Adrenal gland (tissue), 5 donors: ENCODE measurements around the gene SMG6.

ENCODE experiments used
- CTCF ChIP-seq, 6 experiments: fragments of 450-650 bp in 4 of 6; fragments of 200-600 bp in 2 of 6; sonication (generic) in 1 of 6; IDR thresholded peaks; 1 replicate in 5 of 6; 2 replicates in 1 of 6; pipeline versions ENCODE4 v1.5.1 to v1.8.0; 2016 to 2021; ENCODE audit warnings: antibody characterized with exemption in 6 of 6, mild to moderate bottlenecking in 2 of 6, moderate library complexity in 1 of 6
- POLR2A ChIP-seq, 2 donors: fragments of 450-650 bp; IDR thresholded peaks; one replicate each; pipeline ENCODE4 v1.6.1; 2017; ENCODE audit warnings: antibody characterized with exemption in 2 of 2, mild to moderate bottlenecking in 2 of 2, moderate library complexity in 1 of 2
- donor health status: DM: no; HTN: no; CAD: no.

GRCh38 chr17:2022647-2023240, 280.8 kb downstream of the SMG6 start:
- no peak for TF ChIP-seq CTCF (IDR thresholded peaks at IDR 0.05)
- no peak for TF ChIP-seq POLR2A (IDR thresholded peaks at IDR 0.05)
